ENCODE results near the gene THOC5.

GRCh38 chr22:29464581-29464980, 89.0 kb downstream of the THOC5 start:
- TF ChIP-seq CTCF (IDR thresholded peaks at IDR 0.05; ENCODE audit: poor library complexity, severe bottlenecking): no peak
- no peak for TF ChIP-seq TAF1 (IDR thresholded peaks at IDR 0.05; ENCODE audit: low read depth)
- no peak for TF ChIP-seq SMC3 (conservative IDR thresholded peaks at IDR 0.05; ENCODE audit: poor library complexity)
- TF ChIP-seq POLR2AphosphoS5 (IDR thresholded peaks at IDR 0.05): no peak
- no peak for TF ChIP-seq EZH2 (IDR thresholded peaks at IDR 0.05; ENCODE audit: borderline replicate concordance, insufficient read depth, low read length, poor library complexity, severe bottlenecking)
- TF ChIP-seq REST (IDR thresholded peaks at IDR 0.05; ENCODE audit: borderline replicate concordance): no peak
- no peak for TF ChIP-seq MXI1 (conservative IDR thresholded peaks at IDR 0.05; ENCODE audit: poor library complexity, severe bottlenecking)
